H9 (cell line): ENCODE measurements around the gene LIN7C. TPM values are rescaled to one million over a fixed set of nuclear protein-coding genes. Genes with fewer than 3 reads are reported as not detected.

Source experiments
- DNase-seq: peaks from one replicate; pipeline ENCODE4 v3.0.0-alpha.2; 2017
- H2AFZ ChIP-seq: one replicate; pipeline ENCODE4 v1.6.1; 2013; ENCODE audit warnings: mild to moderate bottlenecking, low read length, control low read depth, moderate library complexity
- H2AK5ac ChIP-seq: 2 replicates; pipeline ENCODE4 v1.6.1; 2013; ENCODE audit warnings: low read length, control low read depth, mixed read lengths; ENCODE audit not compliant: insufficient read length
- H2BK120ac ChIP-seq: one replicate; pipeline ENCODE4 v1.6.1; 2013; ENCODE audit warnings: low read depth, mild to moderate bottlenecking, low read length, control low read depth, inconsistent platforms; ENCODE audit not compliant: poor library complexity, severe bottlenecking
- H2BK12ac ChIP-seq: 2 replicates; pipeline ENCODE4 v1.6.1; 2013; ENCODE audit warnings: low read length, control low read depth, mixed read lengths, low read depth; ENCODE audit not compliant: insufficient read length
- H2BK15ac ChIP-seq: 2 replicates; pipeline ENCODE4 v1.6.1; 2013; ENCODE audit warnings: low read depth, low read length, control low read depth
- H2BK20ac ChIP-seq: one replicate; pipeline ENCODE4 v1.6.1; 2013; ENCODE audit warnings: low read depth, mild to moderate bottlenecking, low read length, control low read depth, inconsistent platforms; ENCODE audit not compliant: poor library complexity, severe bottlenecking
- H2BK5ac ChIP-seq: 2 replicates; pipeline ENCODE4 v1.6.1; 2013; ENCODE audit warnings: low read length, control low read depth, mixed read lengths; ENCODE audit not compliant: insufficient read length
- H3K14ac ChIP-seq: 2 replicates; pipeline ENCODE4 v1.6.1; 2013; ENCODE audit warnings: low read length, control low read depth; ENCODE audit not compliant: insufficient read depth
- H3K18ac ChIP-seq: 2 replicates; pipeline ENCODE4 v1.6.1; 2013; ENCODE audit warnings: low read depth, mild to moderate bottlenecking, mixed read lengths, low read length, control low read depth; ENCODE audit not compliant: insufficient read length
- H3K23ac ChIP-seq: 2 replicates; pipeline ENCODE4 v1.6.1; 2013; ENCODE audit warnings: low read length, control low read depth, mixed read lengths, low read depth; ENCODE audit not compliant: insufficient read length
- H3K23me2 ChIP-seq: 2 replicates; pipeline ENCODE4 v1.6.1; 2013; ENCODE audit warnings: low read depth, mild to moderate bottlenecking, mixed read lengths, low read length, control low read depth; ENCODE audit not compliant: insufficient read length, poor library complexity, severe bottlenecking
- H3K27ac ChIP-seq: 2 replicates; pipeline ENCODE4 v1.5.1; 2013; ENCODE audit warnings: low read length, control low read depth, mixed read lengths, low read depth; ENCODE audit not compliant: insufficient read length
- H3K27me3 ChIP-seq: 2 replicates; pipeline ENCODE4 v1.6.1; 2013; ENCODE audit warnings: low read length, control low read depth, inconsistent platforms; ENCODE audit not compliant: insufficient read depth
- H3K4ac ChIP-seq: 2 replicates; pipeline ENCODE4 v1.6.1; 2013; ENCODE audit warnings: low read depth, mild to moderate bottlenecking, control low read depth, inconsistent platforms, low read length, moderate library complexity
- H3K4me1 ChIP-seq: 2 replicates; pipeline ENCODE4 v1.6.1; 2013; ENCODE audit warnings: low read length, control low read depth, inconsistent platforms; ENCODE audit not compliant: insufficient read depth
- H3K4me2 ChIP-seq: 2 replicates; pipeline ENCODE4 v1.6.1; 2013; ENCODE audit warnings: low read length, control low read depth, mixed read lengths; ENCODE audit not compliant: insufficient read length, insufficient read depth
- H3K56ac ChIP-seq: 2 replicates; pipeline ENCODE4 v1.6.1; 2013; ENCODE audit warnings: low read depth, mild to moderate bottlenecking, mixed read lengths, low read length, control low read depth; ENCODE audit not compliant: insufficient read length
- H3K79me1 ChIP-seq: 2 replicates; pipeline ENCODE4 v1.6.1; 2013; ENCODE audit warnings: low read depth, mild to moderate bottlenecking, moderate library complexity, low read length, control low read depth, inconsistent platforms; ENCODE audit not compliant: insufficient read depth, poor library complexity, severe bottlenecking
- H3K79me2 ChIP-seq: 2 replicates; pipeline ENCODE4 v1.6.1; 2013; ENCODE audit warnings: low read length, control low read depth, inconsistent platforms; ENCODE audit not compliant: insufficient read depth
- H3K9ac ChIP-seq: 2 replicates; pipeline ENCODE4 v1.6.1; 2013; ENCODE audit warnings: low read length, control low read depth, mixed read lengths; ENCODE audit not compliant: insufficient read length; ENCODE audit errors: extremely low read depth
- H3K9me3 ChIP-seq: one replicate; pipeline ENCODE4 v1.6.1; 2013; ENCODE audit warnings: low read depth, low read length, inconsistent platforms; ENCODE audit not compliant: control insufficient read depth
- H3T11ph ChIP-seq: one replicate; pipeline ENCODE4 v1.6.1; 2013; ENCODE audit warnings: mild to moderate bottlenecking, low read length, control low read depth, inconsistent platforms
- H4K20me1 ChIP-seq: one replicate; pipeline ENCODE4 v1.6.1; 2013; ENCODE audit not compliant: control insufficient read depth, insufficient read length, insufficient read depth
- H4K5ac ChIP-seq: 2 replicates; pipeline ENCODE4 v1.6.1; 2013; ENCODE audit warnings: low read depth, mild to moderate bottlenecking, mixed read lengths, low read length, control low read depth; ENCODE audit not compliant: insufficient read length
- H4K8ac ChIP-seq: replicated peaks from 2 replicates; pipeline ENCODE4 v1.6.1; 2013; ENCODE audit warnings: low read length, control low read depth, mixed read lengths, low read depth; ENCODE audit not compliant: insufficient read length
- H4K91ac ChIP-seq: 2 replicates; pipeline ENCODE4 v1.6.1; 2013; ENCODE audit warnings: low read depth, mild to moderate bottlenecking, moderate library complexity, mixed read lengths, low read length, control low read depth; ENCODE audit not compliant: insufficient read length
- H3K27ac Mint-ChIP-seq, 3 experiments: 2 replicates in 2 of 3; 3 replicates in 1 of 3; pipeline ENCODE4 v1.8.0; 2020 to 2021; ENCODE audit warnings: mixed read lengths in 3 of 3, mild to moderate bottlenecking in 1 of 3, moderate library complexity in 1 of 3
- H3K27me3 Mint-ChIP-seq: 2 replicates; pipeline ENCODE4 v1.8.0; 2021; ENCODE audit warnings: low read depth, mild to moderate bottlenecking, moderate library complexity, mixed read lengths
- H3K36me3 Mint-ChIP-seq, 3 experiments: 2 replicates in 2 of 3; 3 replicates in 1 of 3; pipeline ENCODE4 v1.8.0; 2020 to 2021; ENCODE audit warnings: low read depth in 3 of 3, mixed read lengths in 3 of 3; ENCODE audit not compliant: insufficient read depth in 1 of 3
- H3K4me1 Mint-ChIP-seq, 2 experiments: 2 replicates each; pipeline ENCODE4 v1.8.0; 2020; ENCODE audit warnings: mixed read lengths in 2 of 2
- H3K4me3 Mint-ChIP-seq, 2 experiments: 2 replicates in 1 of 2; 3 replicates in 1 of 2; pipeline ENCODE4 v1.8.0; 2020 to 2021; ENCODE audit warnings: mild to moderate bottlenecking in 2 of 2, mixed read lengths in 2 of 2, moderate library complexity in 1 of 2
- H3K9me3 Mint-ChIP-seq, 2 experiments: 2 replicates in 1 of 2; 3 replicates in 1 of 2; pipeline ENCODE4 v1.8.0; 2020; ENCODE audit warnings: mild to moderate bottlenecking in 2 of 2, mixed read lengths in 2 of 2, moderate library complexity in 1 of 2
- WGBS: extraction: QIAGEN DNeasy Blood & Tissue Kit; methylation state at CpG from one replicate; pipeline ENCODE4 v1.1.7; 2013; ENCODE audit warnings: missing lambda C conversion rate, low lambda C conversion rate, mixed read lengths; ENCODE audit not compliant: insufficient read length; ENCODE audit errors: extremely low coverage; 5-methylcytosine and 5-hydroxymethylcytosine counted together
- total RNA-seq: library from RNA; stranded (reverse); gene quantifications from 2 replicates; pipeline ENCODE4 v1.2.1, GENCODE V29; 2021
- TF ChIP-seq, protein P1 (sequence below): fragments of 200-600 bp; sonication (generic); conservative IDR thresholded peaks from 3 replicates; pipeline ENCODE4 v1.8.0; 2021; ENCODE audit warnings: antibody characterized with exemption, mild to moderate bottlenecking

The LIN7C gene
- total RNA-seq, 1 experiment from 2014 or later = 40.0 TPM

DNA sequence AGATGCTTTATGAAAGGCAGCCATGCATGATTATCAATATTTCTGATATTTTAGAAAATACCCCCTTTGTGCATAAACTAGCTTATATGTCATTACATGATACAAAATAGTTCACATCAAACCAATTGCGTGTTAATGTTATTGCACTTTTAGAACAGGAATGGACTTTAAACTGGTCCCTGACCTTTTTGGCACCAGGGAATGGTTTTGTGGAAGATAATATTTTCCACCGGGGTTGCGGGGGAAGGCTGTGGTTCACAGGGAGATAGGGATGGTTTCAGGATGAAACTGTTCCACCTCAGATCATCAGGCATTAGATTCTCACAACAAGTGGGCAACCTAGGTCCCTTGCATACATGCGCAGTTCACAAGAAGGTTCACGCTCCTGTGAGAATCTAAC, 17.5 kb downstream of the LIN7C start:
- Histone ChIP-seq H3K56ac (no peak overlapping the region), H4K20me1 (no peaks in the 10 kb centered on the region), H3K9ac (no peak overlapping the region), H4K91ac (no peak overlapping the region), H2AFZ (no peak overlapping the region), H2AK5ac (no peak overlapping the region), H3K79me1 (no peaks in the 10 kb centered on the region), H4K8ac (no peak overlapping the region), H3K14ac (no peak overlapping the region), H3K27ac (no peak overlapping the region), H2BK15ac (no peak overlapping the region), H4K5ac (no peak overlapping the region), H3K18ac (no peak overlapping the region), H2BK20ac (no peak overlapping the region), H3K4me2 (no peak overlapping the region), H3T11ph (no peak overlapping the region), H2BK12ac (no peak overlapping the region), H3K27me3 (no peaks in the 10 kb centered on the region), H3K79me2 (no peaks in the 10 kb centered on the region), H2BK120ac (no peak overlapping the region), H3K4me1 (no peaks in the 10 kb centered on the region), H3K4ac (no peak overlapping the region), H3K23me2 (no peaks in the 10 kb centered on the region), H3K9me3 (peaks cover 9% of the 10 kb centered on the region), H3K23ac (no peak overlapping the region), H2BK5ac (no peak overlapping the region)
- no peak overlapping the region for H3K4me3 Mint-ChIP-seq
- peaks cover 2 to 3% of the 10 kb centered on the region in 2 experiments; a peak in 3 of 4 replicates for H3K4me1 Mint-ChIP-seq
- H3K27ac Mint-ChIP-seq = no peak overlapping the region
- TF ChIP-seq, protein P1, sequence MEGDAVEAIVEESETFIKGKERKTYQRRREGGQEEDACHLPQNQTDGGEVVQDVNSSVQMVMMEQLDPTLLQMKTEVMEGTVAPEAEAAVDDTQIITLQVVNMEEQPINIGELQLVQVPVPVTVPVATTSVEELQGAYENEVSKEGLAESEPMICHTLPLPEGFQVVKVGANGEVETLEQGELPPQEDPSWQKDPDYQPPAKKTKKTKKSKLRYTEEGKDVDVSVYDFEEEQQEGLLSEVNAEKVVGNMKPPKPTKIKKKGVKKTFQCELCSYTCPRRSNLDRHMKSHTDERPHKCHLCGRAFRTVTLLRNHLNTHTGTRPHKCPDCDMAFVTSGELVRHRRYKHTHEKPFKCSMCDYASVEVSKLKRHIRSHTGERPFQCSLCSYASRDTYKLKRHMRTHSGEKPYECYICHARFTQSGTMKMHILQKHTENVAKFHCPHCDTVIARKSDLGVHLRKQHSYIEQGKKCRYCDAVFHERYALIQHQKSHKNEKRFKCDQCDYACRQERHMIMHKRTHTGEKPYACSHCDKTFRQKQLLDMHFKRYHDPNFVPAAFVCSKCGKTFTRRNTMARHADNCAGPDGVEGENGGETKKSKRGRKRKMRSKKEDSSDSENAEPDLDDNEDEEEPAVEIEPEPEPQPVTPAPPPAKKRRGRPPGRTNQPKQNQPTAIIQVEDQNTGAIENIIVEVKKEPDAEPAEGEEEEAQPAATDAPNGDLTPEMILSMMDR = no peak
- no peak for DNase-seq
- H3K36me3 Mint-ChIP-seq = peaks cover 37 to 48% (median 42%) of the 10 kb centered on the region in 3 experiments
- WGBS = no CpG with 5 or more reads among the region's 5 CpGs
- peaks cover 7 to 12% of the 10 kb centered on the region in 2 experiments for H3K9me3 Mint-ChIP-seq
- no peaks in the 10 kb centered on the region; the same call in 1 of the 2 replicates for H3K27me3 Mint-ChIP-seq
